Progenitor cell of endocrine pancreas (in vitro differentiated cells): ENCODE measurements around the gene DAZAP1. TPM values are rescaled to one million over a fixed set of nuclear protein-coding genes. Genes with fewer than 3 reads are reported as not detected.

ENCODE experiments used
- DNase-seq: peaks from one replicate; pipeline ENCODE4 v3.0.0; 2021; ENCODE audit warnings: low spot score; ENCODE audit not compliant: unreplicated experiment
- H3K27ac Mint-ChIP-seq: 2 replicates; pipeline ENCODE4 v1.8.0; 2021; ENCODE audit warnings: mild to moderate bottlenecking, moderate library complexity, mixed read lengths
- H3K27me3 Mint-ChIP-seq: 2 replicates; pipeline ENCODE4 v1.8.0; 2021; ENCODE audit warnings: mixed read lengths
- H3K36me3 Mint-ChIP-seq: 2 replicates; pipeline ENCODE4 v1.8.0; 2022; ENCODE audit warnings: mixed read lengths; ENCODE audit not compliant: insufficient read depth
- H3K4me1 Mint-ChIP-seq: 2 replicates; pipeline ENCODE4 v1.8.0; 2021; ENCODE audit warnings: low read depth, mixed read lengths
- H3K4me3 Mint-ChIP-seq: 2 replicates; pipeline ENCODE4 v1.8.0; 2021; ENCODE audit warnings: low read depth, mild to moderate bottlenecking, moderate library complexity, mixed read lengths
- H3K9me3 Mint-ChIP-seq: 2 replicates; pipeline ENCODE4 v1.8.0; 2021; ENCODE audit warnings: low read depth, mixed read lengths
- CTCF ChIP-seq: fragments of 200-600 bp; sonication (generic); IDR thresholded peaks from one replicate; pipeline ENCODE4 v1.5.0; 2021; ENCODE audit warnings: antibody characterized with exemption, mild to moderate bottlenecking; ENCODE audit not compliant: unreplicated experiment
- total RNA-seq: library from RNA; stranded (reverse); gene quantifications from 2 replicates; pipeline ENCODE4 v1.2.1, GENCODE V29; 2021

Gene DAZAP1
- total RNA-seq, 1 donor from 2014 or later: 131 TPM

- Mint-ChIP-seq H3K27ac (no peak overlapping the region), H3K9me3 (no peaks in the 10 kb centered on the region), H3K4me1 (peaks cover 4% of the 10 kb centered on the region), H3K36me3 (peaks cover 13% of the 10 kb centered on the region), H3K4me3 (no peak overlapping the region), H3K27me3 (no peaks in the 10 kb centered on the region)
- no peak for TF ChIP-seq CTCF
- no peak for DNase-seq
Observed at GRCh38 chr19:1388637-1389026, 18.8 kb upstream of the DAZAP1 start.

- Mint-ChIP-seq H3K4me3 (no peak overlapping the region), H3K36me3 (peaks cover 13% of the 10 kb centered on the region), H3K27me3 (no peaks in the 10 kb centered on the region), H3K27ac (no peak overlapping the region), H3K4me1 (peaks cover 4% of the 10 kb centered on the region), H3K9me3 (no peaks in the 10 kb centered on the region)
- no peak for TF ChIP-seq CTCF
- DNase-seq: no peak
Observed at GRCh38 chr19:1389033-1389940, 18.1 kb upstream of the DAZAP1 start.

GRCh38 chr19:1390890-1391423, 16.4 kb upstream of the DAZAP1 start:
- H3K4me3 Mint-ChIP-seq: no peak overlapping the region
- no peaks in the 10 kb centered on the region for H3K27me3 Mint-ChIP-seq

GRCh38 chr19:1392407-1392806, 15.0 kb upstream of the DAZAP1 start:
- H3K36me3 Mint-ChIP-seq: peaks cover 13% of the 10 kb centered on the region
- DNase-seq: no peak
- H3K4me1 Mint-ChIP-seq: no peaks in the 10 kb centered on the region
- no peak overlapping the region for H3K4me3 Mint-ChIP-seq
- H3K27ac Mint-ChIP-seq: no peak overlapping the region
- no peaks in the 10 kb centered on the region for H3K9me3 Mint-ChIP-seq
- H3K27me3 Mint-ChIP-seq: no peaks in the 10 kb centered on the region
- TF ChIP-seq CTCF: no peak

More at GRCh38 chr19:1390890-1391423, 16.4 kb upstream of the DAZAP1 start:
- no peak overlapping the region for H3K27ac Mint-ChIP-seq
- peaks cover 13% of the 10 kb centered on the region for H3K36me3 Mint-ChIP-seq
- no peaks in the 10 kb centered on the region for H3K9me3 Mint-ChIP-seq
- H3K4me1 Mint-ChIP-seq: no peaks in the 10 kb centered on the region
- no peak for DNase-seq
- TF ChIP-seq CTCF: no peak

GRCh38 chr19:1392939-1393530, 14.4 kb upstream of the DAZAP1 start:
- no peak overlapping the region for H3K4me3 Mint-ChIP-seq
- no peaks in the 10 kb centered on the region for H3K27me3 Mint-ChIP-seq
- no peak overlapping the region for H3K27ac Mint-ChIP-seq
- H3K36me3 Mint-ChIP-seq: peaks cover 13% of the 10 kb centered on the region
- H3K9me3 Mint-ChIP-seq: no peaks in the 10 kb centered on the region
- DNase-seq: no peak
- TF ChIP-seq CTCF: no peak
- no peaks in the 10 kb centered on the region for H3K4me1 Mint-ChIP-seq
